GM12878 (cell line): ENCODE measurements around the gene NAV3. TPM values are rescaled to one million over a fixed set of nuclear protein-coding genes. Genes with fewer than 3 reads are reported as not detected.

Experiments
- ATAC-seq: fragments of 200-7000 bp; cut with Tn5 transposase; 3 replicates; pipeline ENCODE4 v1.9.1; 2020; ENCODE audit warnings: mild to moderate bottlenecking, moderate library complexity
- BruUV-seq: library from RNA; stranded (reverse); fragments of 400-500 nt; replicated peaks from 2 replicates; lab custom pipeline; 2021; lab: Mats Ljungman, UMichigan
- CTCF ChIA-PET: fragments of 300-600 bp; sonication (Branson Sonifier 250); formaldehyde crosslinking; extraction: SDS; loops from one replicate; lab custom pipeline; 2021; ENCODE audit warnings: inconsistent platforms; lab: Yijun Ruan, JAX
- POLR2A ChIA-PET: fragments of 350-600 bp; formaldehyde crosslinking; extraction: SDS; loops from one replicate; lab custom pipeline; 2021; ENCODE audit warnings: inconsistent platforms; lab: Charles Lee
- RAD21 ChIA-PET: fragments of 300-600 bp; sonication (Branson Sonifier 250); formaldehyde crosslinking; loops from one replicate; lab custom pipeline; 2023; ENCODE audit warnings: antibody characterized with exemption; ENCODE audit not compliant: unreplicated experiment; lab: Charles Lee
- SMC1A ChIA-PET: fragments of 300-600 bp; sonication (Branson Sonifier 250); formaldehyde crosslinking; loops from one replicate; lab custom pipeline; 2023; ENCODE audit not compliant: unreplicated experiment, uncharacterized antibody; lab: Charles Lee
- DNase-seq: peaks from one replicate; pipeline ENCODE4 v3.0.0-alpha.2; 2011; ENCODE audit warnings: low read depth, low spot score
- FAIRE-seq: peaks from 3 replicates; lab custom pipeline; 2011; peaks lifted over from hg19 to GRCh38; lab: Jason Lieb, UNC
- H2AFZ ChIP-seq: 2 replicates; pipeline ENCODE4 v1.6.0; 2011; ENCODE audit warnings: low read depth, low read length, control low read depth; ENCODE audit not compliant: control insufficient read depth
- H3K27ac ChIP-seq: 2 replicates; pipeline ENCODE4 v1.5.1; 2011; ENCODE audit warnings: control low read depth; ENCODE audit not compliant: control insufficient read depth, insufficient read depth
- H3K27me3 ChIP-seq, 2 experiments: replicated peaks in 1 of 2; 2 replicates each; pipeline versions ENCODE4 v1.6.0 to v1.6.1; 2011; ENCODE audit warnings: low read length in 1 of 2; ENCODE audit not compliant: control insufficient read depth in 2 of 2, insufficient read depth in 2 of 2
- H3K36me3 ChIP-seq, 2 experiments: 2 replicates each; pipeline ENCODE4 v1.5.1; 2011; ENCODE audit warnings: low read length in 1 of 2; ENCODE audit not compliant: control insufficient read depth in 2 of 2, insufficient read depth in 2 of 2
- H3K4me1 ChIP-seq: 2 replicates; pipeline ENCODE4 v1.6.1; 2011; ENCODE audit warnings: mild to moderate bottlenecking, low read length, moderate library complexity, mixed read lengths; ENCODE audit not compliant: control insufficient read depth, insufficient read depth
- H3K4me2 ChIP-seq: 2 replicates; pipeline ENCODE4 v1.6.0; 2011; ENCODE audit warnings: control low read depth; ENCODE audit not compliant: control insufficient read depth, insufficient read depth
- H3K4me3 ChIP-seq: fragments of 200-600 bp; sonication (generic); 2 replicates; pipeline ENCODE4 v1.5.1; 2016
- H3K79me2 ChIP-seq: 2 replicates; pipeline ENCODE4 v1.6.0; 2011; ENCODE audit warnings: low read length; ENCODE audit not compliant: control insufficient read depth, insufficient read depth
- H3K9ac ChIP-seq: 2 replicates; pipeline ENCODE4 v1.8.0; 2011; ENCODE audit warnings: low read length, control low read depth, mixed read lengths; ENCODE audit not compliant: control insufficient read depth, insufficient read depth
- H3K9me3 ChIP-seq: replicated peaks from 3 replicates; pipeline ENCODE4 v1.5.1; 2011; ENCODE audit warnings: mild to moderate bottlenecking, low read length; ENCODE audit not compliant: control insufficient read depth, insufficient read depth
- H4K20me1 ChIP-seq: 2 replicates; pipeline ENCODE4 v1.6.0; 2011; ENCODE audit not compliant: control insufficient read depth, insufficient read depth
- BACH1 ChIP-seq: fragments of 450-650 bp; IDR thresholded peaks from 2 replicates; pipeline ENCODE4 v1.6.1; 2017; ENCODE audit warnings: mild to moderate bottlenecking, borderline replicate concordance
- BCL11A ChIP-seq: IDR thresholded peaks from 2 replicates; pipeline ENCODE4 v1.6.1; 2011; ENCODE audit warnings: low read depth, low read length
- CREB1 ChIP-seq: IDR thresholded peaks from 2 replicates; pipeline ENCODE4 v1.6.1; 2012; ENCODE audit warnings: low read depth, mild to moderate bottlenecking, inconsistent platforms
- GATAD2B ChIP-seq: fragments of 450-650 bp; conservative IDR thresholded peaks from 2 replicates; pipeline ENCODE4 v1.6.1; 2017; ENCODE audit warnings: low read depth, mild to moderate bottlenecking, moderate library complexity
- HDAC6 ChIP-seq: fragments of 200-600 bp; sonication (generic); IDR thresholded peaks from one replicate; pipeline ENCODE4 v1.8.0; 2017; ENCODE audit warnings: antibody characterized with exemption; ENCODE audit not compliant: unreplicated experiment
- MEF2A ChIP-seq: IDR thresholded peaks from 2 replicates; pipeline ENCODE4 v1.6.1; 2011; ENCODE audit warnings: low read depth, mild to moderate bottlenecking, low read length, moderate library complexity; ENCODE audit not compliant: insufficient read depth
- NFIC ChIP-seq: IDR thresholded peaks from 2 replicates; pipeline ENCODE4 v1.6.1; 2012; ENCODE audit warnings: low read depth, mild to moderate bottlenecking, inconsistent platforms, low read length, moderate library complexity
- ZBED1 ChIP-seq: IDR thresholded peaks from 2 replicates; pipeline ENCODE4 v1.6.1; 2016; ENCODE audit warnings: borderline replicate concordance
- WGBS: methylation state at CpG from one replicate; pipeline ENCODE4 v1.1.6; 2016; ENCODE audit warnings: low lambda C conversion rate; ENCODE audit not compliant: insufficient replicate concordance, insufficient coverage; ENCODE audit errors: missing lambda C conversion rate; 5-methylcytosine and 5-hydroxymethylcytosine counted together
- in situ Hi-C: fragments of 300-500 bp; cut with MboI; formaldehyde crosslinking; loops from 9 replicates; pipeline ENCODE4 v1.14.3; 2018; ENCODE audit warnings: mixed read lengths
- intact Hi-C: fragments of 100-400 bp; cut with micrococcal nuclease; formaldehyde crosslinking; loops from one replicate; pipeline ENCODE4 v1.14.2; 2022; ENCODE audit not compliant: unreplicated experiment
- polyA plus RNA-seq, 11 experiments: library from polyadenylated mRNA; depleted of rRNA in 4 of 11; unstranded in 6 of 11; stranded (reverse) in 5 of 11; fragments of >200 nt; fragmentation: Nextera tagmentation in 4 of 11; fragmentation: Illumina TruSeq in 1 of 11; extraction: Ambion mirVana in 4 of 11; extraction: Trizol in 1 of 11; gene quantifications; 1 replicate in 1 of 11; 2 replicates in 10 of 11; pipeline versions ENCODE4 v1.2.1 to v1.2.3, GENCODE V29; 2011 to 2016; ENCODE audit warnings: inconsistent platforms in 2 of 11, missing spikeins in 2 of 11, low read depth in 1 of 11
- total RNA-seq, 4 experiments: library from RNA; depleted of rRNA in 3 of 4; stranded (reverse); fragments of >200 nt in 3 of 4; fragmentation: Illumina TruSeq in 1 of 4; extraction: Trizol in 1 of 4; gene quantifications; 2 replicates each; pipeline versions ENCODE4 v1.2.1 to v1.2.3, GENCODE V29; 2013 to 2021
- TF ChIP-seq, protein P1 (sequence below): fragments of 450-650 bp; IDR thresholded peaks from 2 replicates; pipeline ENCODE4 v1.6.1; 2018; ENCODE audit warnings: borderline replicate concordance, mild to moderate bottlenecking; ENCODE audit not compliant: partially characterized antibody
- TF ChIP-seq, protein P2 (sequence below): IDR thresholded peaks from 2 replicates; pipeline ENCODE4 v1.6.1; 2012; ENCODE audit warnings: mild to moderate bottlenecking, low read depth, low read length
- TF ChIP-seq, protein P3 (sequence below): fragments of 450-650 bp; IDR thresholded peaks from 2 replicates; pipeline ENCODE4 v1.6.1; 2016; ENCODE audit warnings: mild to moderate bottlenecking

NAV3 gene
- total and polyA plus RNA-seq, 10 of the 15 experiments (the other 5 are each of a cell fraction or from before 2014, with no cell fraction given) = 0.05 to 0.51 (median 0.22) TPM; not detected in 1

DNA sequence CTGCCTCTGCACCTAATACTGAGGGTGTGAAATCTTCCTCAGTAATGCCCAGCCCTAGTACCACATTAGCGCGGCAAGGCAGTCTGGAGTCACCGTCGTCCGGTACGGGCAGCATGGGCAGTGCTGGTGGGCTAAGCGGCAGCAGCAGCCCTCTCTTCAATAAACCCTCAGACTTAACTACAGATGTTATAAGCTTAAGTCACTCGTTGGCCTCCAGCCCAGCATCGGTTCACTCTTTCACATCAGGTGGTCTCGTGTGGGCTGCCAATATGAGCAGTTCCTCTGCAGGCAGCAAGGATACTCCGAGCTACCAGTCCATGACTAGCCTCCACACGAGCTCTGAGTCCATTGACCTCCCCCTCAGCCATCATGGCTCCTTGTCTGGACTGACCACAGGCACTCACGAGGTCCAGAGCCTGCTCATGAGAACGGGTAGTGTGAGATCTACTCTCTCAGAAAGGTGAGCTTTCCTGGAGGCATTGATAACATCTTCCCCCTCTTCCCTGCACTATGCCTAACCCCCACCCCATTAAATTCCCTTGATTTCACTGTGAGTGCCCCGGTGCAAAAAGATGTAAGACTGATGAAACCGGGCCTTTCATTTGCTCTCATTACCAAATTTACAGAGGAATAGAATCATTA, 291.4 kb downstream of the NAV3 start:
- intact Hi-C loops (loop anchor here (1.0 kb wide), 1 partner anchor 122 kb away; no protein-coding TSS in a partner anchor), in situ Hi-C loops (loop anchor here (5.0 kb wide), 1 partner anchor 120 kb away; no protein-coding TSS in a partner anchor)
- ATAC-seq (no peak), DNase-seq (no peak), FAIRE-seq (no peak)
- ChIA-PET CTCF (interaction anchor here (1.1 to 4.1 kb wide), 10 partner anchors 9 to 125 kb away, joined by 3 to 21 read pairs (median 6); no protein-coding TSS in a partner anchor), RAD21 (interaction anchor here (0.7 to 4.1 kb wide), 5 partner anchors 85 to 368 kb away, joined by 4 to 24 read pairs (median 8); no protein-coding TSS in a partner anchor), POLR2A (no interaction called here), SMC1A (interaction anchor here (0.6 to 1.9 kb wide), 7 partner anchors 10 to 142 kb away, joined by 3 to 7 read pairs (median 3); no protein-coding TSS in a partner anchor)
- no peak overlapping the region for H3K4me3 ChIP-seq
- BruUV-seq = no TSS peak
- H4K20me1 ChIP-seq = no peaks in the 10 kb centered on the region
- H3K27me3 ChIP-seq = no peaks in the 10 kb centered on the region
- TF ChIP-seq HDAC6 (no peak), NFIC (no peak), CREB1 (no peak), BACH1 (no peak), ZBED1 (no peak), MEF2A (no peak), BCL11A (no peak), GATAD2B (no peak)
- TF ChIP-seq, protein P1, sequence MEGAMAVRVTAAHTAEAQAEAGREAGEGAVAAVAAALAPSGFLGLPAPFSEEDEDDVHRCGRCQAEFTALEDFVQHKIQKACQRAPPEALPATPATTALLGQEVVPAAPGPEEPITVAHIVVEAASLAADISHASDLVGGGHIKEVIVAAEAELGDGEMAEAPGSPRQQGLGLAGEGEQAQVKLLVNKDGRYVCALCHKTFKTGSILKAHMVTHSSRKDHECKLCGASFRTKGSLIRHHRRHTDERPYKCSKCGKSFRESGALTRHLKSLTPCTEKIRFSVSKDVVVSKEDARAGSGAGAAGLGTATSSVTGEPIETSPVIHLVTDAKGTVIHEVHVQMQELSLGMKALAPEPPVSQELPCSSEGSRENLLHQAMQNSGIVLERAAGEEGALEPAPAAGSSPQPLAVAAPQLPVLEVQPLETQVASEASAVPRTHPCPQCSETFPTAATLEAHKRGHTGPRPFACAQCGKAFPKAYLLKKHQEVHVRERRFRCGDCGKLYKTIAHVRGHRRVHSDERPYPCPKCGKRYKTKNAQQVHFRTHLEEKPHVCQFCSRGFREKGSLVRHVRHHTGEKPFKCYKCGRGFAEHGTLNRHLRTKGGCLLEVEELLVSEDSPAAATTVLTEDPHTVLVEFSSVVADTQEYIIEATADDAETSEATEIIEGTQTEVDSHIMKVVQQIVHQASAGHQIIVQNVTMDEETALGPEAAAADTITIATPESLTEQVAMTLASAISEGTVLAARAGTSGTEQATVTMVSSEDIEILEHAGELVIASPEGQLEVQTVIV = no peak
- TF ChIP-seq, protein P2, sequence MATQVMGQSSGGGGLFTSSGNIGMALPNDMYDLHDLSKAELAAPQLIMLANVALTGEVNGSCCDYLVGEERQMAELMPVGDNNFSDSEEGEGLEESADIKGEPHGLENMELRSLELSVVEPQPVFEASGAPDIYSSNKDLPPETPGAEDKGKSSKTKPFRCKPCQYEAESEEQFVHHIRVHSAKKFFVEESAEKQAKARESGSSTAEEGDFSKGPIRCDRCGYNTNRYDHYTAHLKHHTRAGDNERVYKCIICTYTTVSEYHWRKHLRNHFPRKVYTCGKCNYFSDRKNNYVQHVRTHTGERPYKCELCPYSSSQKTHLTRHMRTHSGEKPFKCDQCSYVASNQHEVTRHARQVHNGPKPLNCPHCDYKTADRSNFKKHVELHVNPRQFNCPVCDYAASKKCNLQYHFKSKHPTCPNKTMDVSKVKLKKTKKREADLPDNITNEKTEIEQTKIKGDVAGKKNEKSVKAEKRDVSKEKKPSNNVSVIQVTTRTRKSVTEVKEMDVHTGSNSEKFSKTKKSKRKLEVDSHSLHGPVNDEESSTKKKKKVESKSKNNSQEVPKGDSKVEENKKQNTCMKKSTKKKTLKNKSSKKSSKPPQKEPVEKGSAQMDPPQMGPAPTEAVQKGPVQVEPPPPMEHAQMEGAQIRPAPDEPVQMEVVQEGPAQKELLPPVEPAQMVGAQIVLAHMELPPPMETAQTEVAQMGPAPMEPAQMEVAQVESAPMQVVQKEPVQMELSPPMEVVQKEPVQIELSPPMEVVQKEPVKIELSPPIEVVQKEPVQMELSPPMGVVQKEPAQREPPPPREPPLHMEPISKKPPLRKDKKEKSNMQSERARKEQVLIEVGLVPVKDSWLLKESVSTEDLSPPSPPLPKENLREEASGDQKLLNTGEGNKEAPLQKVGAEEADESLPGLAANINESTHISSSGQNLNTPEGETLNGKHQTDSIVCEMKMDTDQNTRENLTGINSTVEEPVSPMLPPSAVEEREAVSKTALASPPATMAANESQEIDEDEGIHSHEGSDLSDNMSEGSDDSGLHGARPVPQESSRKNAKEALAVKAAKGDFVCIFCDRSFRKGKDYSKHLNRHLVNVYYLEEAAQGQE = no peak
- TF ChIP-seq, protein P3, sequence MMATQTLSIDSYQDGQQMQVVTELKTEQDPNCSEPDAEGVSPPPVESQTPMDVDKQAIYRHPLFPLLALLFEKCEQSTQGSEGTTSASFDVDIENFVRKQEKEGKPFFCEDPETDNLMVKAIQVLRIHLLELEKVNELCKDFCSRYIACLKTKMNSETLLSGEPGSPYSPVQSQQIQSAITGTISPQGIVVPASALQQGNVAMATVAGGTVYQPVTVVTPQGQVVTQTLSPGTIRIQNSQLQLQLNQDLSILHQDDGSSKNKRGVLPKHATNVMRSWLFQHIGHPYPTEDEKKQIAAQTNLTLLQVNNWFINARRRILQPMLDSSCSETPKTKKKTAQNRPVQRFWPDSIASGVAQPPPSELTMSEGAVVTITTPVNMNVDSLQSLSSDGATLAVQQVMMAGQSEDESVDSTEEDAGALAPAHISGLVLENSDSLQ = no peak
- H3K9ac ChIP-seq = no peak overlapping the region
- WGBS = 52% methylated on average over 16 of the region's 16 CpGs
- H2AFZ ChIP-seq = no peak overlapping the region
- H3K4me1 ChIP-seq = no peaks in the 10 kb centered on the region
- H3K79me2 ChIP-seq = no peaks in the 10 kb centered on the region
- H3K9me3 ChIP-seq = no peaks in the 10 kb centered on the region
- H3K36me3 ChIP-seq = no peaks in the 10 kb centered on the region
- H3K4me2 ChIP-seq = no peak overlapping the region
- H3K27ac ChIP-seq = no peak overlapping the region
